CD4-positive, CD25-positive, alpha-beta regulatory T cell (primary cell): ENCODE results near the gene FAM136A. TPM values are rescaled to one million over a fixed set of nuclear protein-coding genes. Genes with fewer than 3 reads are reported as not detected.
"Not testable (repeated sequence)": the region's sequence is repeated elsewhere in the genome, so short reads cannot be mapped to it uniquely, and the experiment has no call there.

Experiments
- ATAC-seq, 2 donors: fragments of 150-1000 bp; cut with Tn5 transposase; one replicate each; pipeline ENCODE4 v1.10.0; 2021; ENCODE audit warnings: low read depth in 2 of 2, moderate number of reproducible peaks in 2 of 2, moderate library complexity in 1 of 2
- DNase-seq, 3 donors: peaks; one replicate each; pipeline versions ENCODE4 v3.0.0 to v3.0.0-alpha.2; 2012 to 2022; ENCODE audit warnings: mixed read lengths in 1 of 3
- H3K27ac ChIP-seq: one replicate; pipeline ENCODE4 v1.7.0; 2013; ENCODE audit warnings: mild to moderate bottlenecking, low read length; ENCODE audit not compliant: insufficient read depth, poor library complexity, severe bottlenecking
- H3K27me3 ChIP-seq: one replicate; pipeline ENCODE4 v1.7.0; 2013; ENCODE audit warnings: low read length; ENCODE audit not compliant: control insufficient read depth, insufficient read depth
- H3K36me3 ChIP-seq: one replicate; pipeline ENCODE4 v1.7.0; 2013; ENCODE audit warnings: mild to moderate bottlenecking, low read length, moderate library complexity; ENCODE audit not compliant: control insufficient read depth, insufficient read depth
- H3K4me1 ChIP-seq: 2 replicates; pipeline ENCODE4 v1.7.0; 2013; ENCODE audit warnings: mild to moderate bottlenecking, low read length; ENCODE audit not compliant: insufficient read depth, control insufficient read depth, poor library complexity, severe bottlenecking
- H3K4me3 ChIP-seq: one replicate; pipeline ENCODE4 v1.7.0; 2013; ENCODE audit warnings: low read depth, mild to moderate bottlenecking, low read length, moderate library complexity
- H3K9me3 ChIP-seq, 2 experiments: 1 replicate in 1 of 2; 2 replicates in 1 of 2; pipeline ENCODE4 v1.7.0; 2013; ENCODE audit warnings: low read length in 2 of 2, mild to moderate bottlenecking in 1 of 2, moderate library complexity in 1 of 2; ENCODE audit not compliant: control insufficient read depth in 2 of 2
- H3K27ac Mint-ChIP-seq, 3 donors: one replicate each; pipeline ENCODE4 v1.8.0; 2020 to 2022; ENCODE audit warnings: mild to moderate bottlenecking in 3 of 3, mixed read lengths in 3 of 3, moderate library complexity in 2 of 3
- H3K27me3 Mint-ChIP-seq: one replicate; pipeline ENCODE4 v1.8.0; 2022; ENCODE audit warnings: mild to moderate bottlenecking, mixed read lengths
- H3K36me3 Mint-ChIP-seq: one replicate; pipeline ENCODE4 v1.8.0; 2020; ENCODE audit warnings: mixed read lengths
- H3K4me1 Mint-ChIP-seq, 4 donors: one replicate each; pipeline ENCODE4 v1.8.0; 2020 to 2022; ENCODE audit warnings: mixed read lengths in 4 of 4, mild to moderate bottlenecking in 1 of 4
- H3K4me3 Mint-ChIP-seq, 4 donors: one replicate each; pipeline ENCODE4 v1.8.0; 2020 to 2022; ENCODE audit warnings: mild to moderate bottlenecking in 4 of 4, mixed read lengths in 4 of 4, moderate library complexity in 3 of 4
- H3K9me3 Mint-ChIP-seq, 7 donors: one replicate each; pipeline ENCODE4 v1.8.0; 2020 to 2022; ENCODE audit warnings: mixed read lengths in 7 of 7, mild to moderate bottlenecking in 3 of 7, moderate library complexity in 2 of 7
- polyA plus RNA-seq, 4 donors: library from polyadenylated mRNA; unstranded; fragments of 300-500 nt; fragmentation: Illumina TruSeq; gene quantifications; one replicate each; pipeline ENCODE4 v1.2.3, GENCODE V29; 2021
- total RNA-seq: library from RNA; stranded (reverse); gene quantifications from one replicate; pipeline ENCODE4 v1.2.3, GENCODE V29; 2022

Gene FAM136A
- total and polyA plus RNA-seq, 5 donors from 2014 or later = 26.2 to 35.1 (median 28.8) TPM

- H3K27ac Mint-ChIP-seq = peak overlapping the region in 2 of 3 donors; percentile 5 to 76
- Histone ChIP-seq H3K27ac (no peak overlapping the region), H3K27me3 (no peaks in the 10 kb centered on the region), H3K4me3 (no peak overlapping the region), H3K36me3 (peaks cover 75% of the 10 kb centered on the region), H3K4me1 (peaks cover 5% of the 10 kb centered on the region), H3K9me3 (no peaks in the 10 kb centered on the region)
- peaks cover 49% of the 10 kb centered on the region for H3K36me3 Mint-ChIP-seq
- peaks cover 32 to 58% (median 49%) of the 10 kb centered on the region in 4 donors for H3K4me1 Mint-ChIP-seq
- H3K9me3 Mint-ChIP-seq = no peaks in the 10 kb centered on the region
- ATAC-seq (no peak), DNase-seq (no peak)
- H3K4me3 Mint-ChIP-seq = peak overlapping the region in 2 of 4 donors; percentile 12 to 13
- no peaks in the 10 kb centered on the region for H3K27me3 Mint-ChIP-seq
These were observed 18.2 kb downstream of the FAM136A start for GRCh38 chr2:70283500-70284191.

- Histone ChIP-seq H3K4me1 (peaks cover 5% of the 10 kb centered on the region), H3K27me3 (no peaks in the 10 kb centered on the region), H3K9me3 (no peaks in the 10 kb centered on the region), H3K4me3 (no peak overlapping the region), H3K27ac (no peak overlapping the region), H3K36me3 (peaks cover 75% of the 10 kb centered on the region)
- peak overlapping the region in 2 of 3 donors; percentile 57 to 76 for H3K27ac Mint-ChIP-seq
- H3K27me3 Mint-ChIP-seq = no peaks in the 10 kb centered on the region
- H3K36me3 Mint-ChIP-seq = peaks cover 47% of the 10 kb centered on the region
- DNase-seq (no peak), ATAC-seq (no peak)
- peak overlapping the region in 1 of 4 donors; percentile 15 for H3K4me3 Mint-ChIP-seq
- peaks cover 30 to 57% (median 43%) of the 10 kb centered on the region in 4 donors for H3K4me1 Mint-ChIP-seq
- no peaks in the 10 kb centered on the region for H3K9me3 Mint-ChIP-seq
These were observed 19.4 kb downstream of the FAM136A start for GRCh38 chr2:70282439-70282838.

DNA sequence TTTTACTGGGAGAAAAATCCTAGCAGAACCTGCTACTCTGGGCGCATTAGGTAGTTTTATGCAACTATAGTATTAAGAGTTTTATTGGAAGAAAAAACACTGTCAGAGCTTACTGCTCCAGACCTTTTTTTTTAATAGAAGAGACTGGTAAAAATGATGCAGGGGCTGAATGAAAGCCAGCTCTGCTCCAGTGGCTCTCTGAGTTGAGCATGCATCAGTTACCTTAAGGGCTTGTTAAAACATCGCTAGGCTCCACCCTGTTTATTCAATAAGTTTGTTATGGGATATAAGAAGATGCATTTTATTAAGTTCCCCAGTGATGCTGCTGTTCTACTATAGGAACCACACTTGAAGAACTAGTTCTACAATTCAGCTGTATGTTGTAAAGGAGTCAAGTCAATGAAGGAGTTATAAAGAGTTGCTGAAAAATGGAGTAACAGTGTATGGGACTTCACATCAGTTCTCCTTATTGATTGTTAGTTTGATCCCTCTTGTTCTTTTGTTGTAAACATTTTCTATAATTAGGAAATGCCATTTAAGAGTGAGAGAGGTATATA lies 21.5 kb downstream of the FAM136A start:
- peaks cover 72% of the 10 kb centered on the region for H3K36me3 ChIP-seq
- Mint-ChIP-seq H3K27ac (peak overlapping the region in 2 of 3 donors; percentile 25 to 43), H3K9me3 (no peaks in the 10 kb centered on the region), H3K36me3 (peaks cover 40% of the 10 kb centered on the region), H3K27me3 (no peaks in the 10 kb centered on the region), H3K4me1 (peaks cover 16 to 45% (median 26%) of the 10 kb centered on the region in 4 donors), H3K4me3 (no peak overlapping the region)
- ATAC-seq = no peak
- H3K27ac ChIP-seq = no peak overlapping the region
- H3K4me3 ChIP-seq = no peak overlapping the region
- DNase-seq = no peak
- no peaks in the 10 kb centered on the region for H3K27me3 ChIP-seq
- H3K4me1 ChIP-seq = peaks cover 5% of the 10 kb centered on the region
- H3K9me3 ChIP-seq = no peaks in the 10 kb centered on the region

- H3K9me3 ChIP-seq = no peaks in the 10 kb centered on the region
- peak overlapping the region in 1 of 3 donors; percentile 47 for H3K27ac Mint-ChIP-seq
- H3K36me3 ChIP-seq = peaks cover 15% of the 10 kb centered on the region
- peaks cover 31% of the 10 kb centered on the region for H3K36me3 Mint-ChIP-seq
- H3K27me3 Mint-ChIP-seq = no peaks in the 10 kb centered on the region
- H3K4me1 Mint-ChIP-seq = peaks cover 0 to 24% (median 13%) of the 10 kb centered on the region in 4 donors
- H3K27me3 ChIP-seq = no peaks in the 10 kb centered on the region
- no peak overlapping the region for H3K27ac ChIP-seq
- H3K4me3 ChIP-seq = no peak overlapping the region
- no peak overlapping the region for H3K4me3 Mint-ChIP-seq
- no peaks in the 10 kb centered on the region for H3K9me3 Mint-ChIP-seq
- no peaks in the 10 kb centered on the region for H3K4me1 ChIP-seq
- DNase-seq (no peak), ATAC-seq (no peak)
These were observed 31.5 kb downstream of the FAM136A start for GRCh38 chr2:70270323-70270722.

DNA sequence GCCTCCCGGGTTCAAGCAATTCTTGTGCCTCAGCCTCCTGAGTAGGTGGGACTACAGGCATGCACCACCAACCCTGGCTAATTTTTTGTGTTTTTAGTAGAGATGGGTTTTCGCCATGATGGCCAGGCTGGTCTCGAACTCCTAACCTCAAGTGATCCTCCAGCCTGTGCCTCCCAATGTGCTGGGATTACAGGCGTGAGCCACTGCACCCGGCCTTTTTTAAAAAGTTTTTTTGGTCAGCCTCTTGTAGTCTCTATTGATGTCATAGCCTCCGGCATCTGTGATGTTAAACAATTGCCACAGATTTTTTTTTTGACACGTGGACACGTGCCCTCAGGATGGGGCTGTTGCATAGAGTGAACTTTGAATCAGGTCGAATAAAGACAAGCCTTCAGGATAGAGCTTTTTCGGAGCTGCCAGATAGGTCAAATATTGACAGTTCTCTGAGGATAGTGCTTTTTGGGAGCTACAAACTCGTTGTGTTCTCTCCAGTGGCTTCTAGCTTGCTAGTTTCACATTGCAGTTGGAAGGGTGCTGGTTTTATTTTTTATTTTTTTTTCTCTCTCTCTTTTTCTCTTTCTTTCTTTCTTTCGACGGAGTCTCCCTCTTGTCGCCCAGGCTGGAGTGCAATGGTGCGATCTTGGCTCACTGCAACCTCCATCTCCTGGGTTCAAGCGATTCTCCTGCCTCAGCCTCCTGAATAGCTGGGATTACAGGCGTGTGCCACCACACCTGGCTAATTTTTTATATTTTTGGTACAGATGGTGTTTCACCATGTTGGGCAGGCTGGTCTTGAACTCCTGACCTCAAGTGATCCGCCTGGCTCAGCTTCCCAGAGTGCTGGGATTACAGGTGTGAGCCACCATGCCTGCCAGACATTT lies 32.2 kb downstream of the FAM136A start:
- peaks cover 28% of the 10 kb centered on the region for H3K36me3 Mint-ChIP-seq
- not testable (repeated sequence) for H3K27ac Mint-ChIP-seq

DNA sequence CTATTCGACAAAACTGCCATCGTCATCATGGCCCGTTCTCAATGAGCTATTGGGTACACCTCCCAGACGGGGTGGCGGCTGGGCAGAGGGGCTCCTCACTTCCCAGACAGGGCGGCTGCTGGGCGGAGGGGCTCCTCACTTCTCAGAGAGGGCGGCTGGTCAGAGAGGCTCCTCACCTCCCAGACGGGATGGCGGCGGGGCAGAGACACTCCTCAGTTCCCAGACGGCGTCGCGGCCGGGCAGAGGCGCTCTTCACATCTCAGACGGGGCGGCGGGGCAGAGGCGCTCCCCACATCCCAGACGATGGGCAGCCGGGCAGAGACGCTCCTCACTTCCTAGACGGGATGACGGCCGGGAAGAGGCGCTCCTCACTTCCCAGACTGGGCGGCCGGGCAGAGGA lies 34.9 kb downstream of the FAM136A start:
- not testable (repeated sequence) for H3K4me3 ChIP-seq, ATAC-seq, H3K4me3 Mint-ChIP-seq, H3K9me3 Mint-ChIP-seq, H3K27ac ChIP-seq, H3K27me3 Mint-ChIP-seq, DNase-seq, H3K9me3 ChIP-seq, H3K27ac Mint-ChIP-seq, H3K4me1 ChIP-seq, H3K27me3 ChIP-seq
- Mint-ChIP-seq H3K36me3 (peaks cover 25% of the 10 kb centered on the region), H3K4me1 (peaks cover 0 to 20% (median 15%) of the 10 kb centered on the region in 4 donors)
- H3K36me3 ChIP-seq = peaks cover 17% of the 10 kb centered on the region

More for the DNA sequence above, 32.2 kb downstream of the FAM136A start:
- H3K4me3 ChIP-seq, DNase-seq, H3K4me3 Mint-ChIP-seq, H3K27me3 ChIP-seq, H3K9me3 ChIP-seq, H3K9me3 Mint-ChIP-seq, H3K27me3 Mint-ChIP-seq, H3K4me1 ChIP-seq, ATAC-seq, H3K27ac ChIP-seq: not testable (repeated sequence)
- H3K36me3 ChIP-seq = peaks cover 13% of the 10 kb centered on the region
- H3K4me1 Mint-ChIP-seq = peaks cover 0 to 25% (median 11%) of the 10 kb centered on the region in 4 donors

DNA sequence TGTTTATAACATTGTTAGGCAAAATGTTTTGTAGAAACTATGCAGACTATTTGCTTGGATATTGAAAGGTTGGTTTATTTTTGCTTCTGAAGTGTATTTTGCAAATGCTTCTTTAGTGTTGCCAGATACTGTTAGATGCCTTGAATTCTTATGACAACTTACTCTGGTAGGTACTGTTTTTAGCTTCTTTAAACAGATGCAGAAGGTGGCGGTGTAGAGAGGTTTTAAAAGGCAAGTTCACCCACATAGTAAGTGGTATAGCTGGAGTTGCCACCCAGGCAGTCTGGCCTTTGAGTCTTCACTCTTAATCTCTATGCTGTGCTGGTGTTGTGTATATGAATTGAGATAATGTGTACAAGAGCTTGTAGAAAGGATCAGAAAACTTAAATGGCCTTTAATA lies 40.4 kb downstream of the FAM136A start:
- Mint-ChIP-seq H3K27ac (no peak overlapping the region), H3K4me1 (peaks cover 16 to 54% (median 41%) of the 10 kb centered on the region in 4 donors), H3K27me3 (no peaks in the 10 kb centered on the region), H3K36me3 (peaks cover 24% of the 10 kb centered on the region), H3K9me3 (no peaks in the 10 kb centered on the region), H3K4me3 (no peak overlapping the region)
- Histone ChIP-seq H3K36me3 (peaks cover 30% of the 10 kb centered on the region), H3K4me3 (no peak overlapping the region), H3K27me3 (no peaks in the 10 kb centered on the region), H3K27ac (no peak overlapping the region), H3K9me3 (no peaks in the 10 kb centered on the region), H3K4me1 (peaks cover 17% of the 10 kb centered on the region)
- no peak for ATAC-seq
- peak in 1 of 3 donors; percentile 15 for DNase-seq
